ENCODE results near the gene C13orf46. TPM values are rescaled to one million over a fixed set of nuclear protein-coding genes. Genes with fewer than 3 reads are reported as not detected.

C13orf46 gene
- total RNA-seq, 1 experiment from 2014 or later: not detected

GRCh38 chr13:113904411-113904810, 69.5 kb downstream of the C13orf46 start:
- in situ Hi-C loops (cut with HindIII; ENCODE audit: low pct_unique_long_range_greater_than_20kb, low sequenced_read_pairs): no loop called here
- no peak for DNase-seq (ENCODE audit: low read depth)

DNA sequence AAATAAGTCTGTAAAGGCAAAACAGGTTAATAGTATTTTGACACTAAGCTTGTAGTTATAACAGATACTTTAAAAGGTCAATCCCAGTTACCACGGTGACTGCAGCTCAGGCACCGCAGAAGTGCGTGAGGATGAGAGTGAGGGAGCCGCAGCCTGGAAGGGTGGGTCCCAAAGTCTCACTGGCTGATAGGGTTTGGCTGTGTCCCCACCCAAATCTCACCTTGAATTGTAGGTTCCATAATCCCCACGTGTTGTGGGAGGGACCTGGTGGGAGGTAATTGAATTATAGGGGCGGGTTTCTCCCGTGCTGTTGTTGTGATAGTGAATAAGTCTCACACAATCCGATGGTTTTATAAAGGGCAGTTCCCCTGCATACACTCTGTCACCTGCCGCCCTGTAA, 70.0 kb downstream of the C13orf46 start:
- no peak for DNase-seq (ENCODE audit: low read depth)
- in situ Hi-C loops (cut with HindIII; ENCODE audit: low pct_unique_long_range_greater_than_20kb, low sequenced_read_pairs): no loop called here

Other genes with a start within 250 kb of the C13orf46 start
- 0.09 TPM in 1 of 2 replicates, not detected in the other for gene TMEM255B, start 214.8 kb downstream of the C13orf46 start, total RNA-seq (2014; rRNA removed; shearing (Covaris generic); ENCODE audit: low replicate concordance)
- 25.1 and 29.4 TPM in 2 replicates for gene GAS6, start 110.0 kb downstream of the C13orf46 start, total RNA-seq (2014; rRNA removed; shearing (Covaris generic); ENCODE audit: low replicate concordance)
- gene RASA3, start 158.5 kb upstream of the C13orf46 start, total RNA-seq (2014; rRNA removed; shearing (Covaris generic); ENCODE audit: low replicate concordance): 11.4 and 11.5 TPM in 2 replicates
- not detected in 2 replicates for gene CFAP97D2, start 205.2 kb upstream of the C13orf46 start, total RNA-seq (2014; rRNA removed; shearing (Covaris generic); ENCODE audit: low replicate concordance)